Neuronal stem cell (in vitro differentiated cells): ENCODE data around the gene MTMR3.

Experiments
- DNase-seq: peaks from one replicate; pipeline ENCODE4 v3.0.0-alpha.2; 2013; ENCODE audit warnings: low spot score
- H2AFZ ChIP-seq: one replicate; pipeline ENCODE4 v1.6.1; 2013; ENCODE audit warnings: mild to moderate bottlenecking, low read length, inconsistent platforms
- H2AK5ac ChIP-seq: 2 replicates; pipeline ENCODE4 v1.6.1; 2013; ENCODE audit warnings: low read depth, mild to moderate bottlenecking, inconsistent platforms, low read length, moderate library complexity, mixed read lengths
- H2BK120ac ChIP-seq: 2 replicates; pipeline ENCODE4 v1.6.1; 2013; ENCODE audit warnings: low read depth, mild to moderate bottlenecking, inconsistent platforms, low read length, moderate library complexity, mixed read lengths
- H2BK12ac ChIP-seq: one replicate; pipeline ENCODE4 v1.6.1; 2013; ENCODE audit warnings: low read length, inconsistent platforms
- H2BK15ac ChIP-seq: 2 replicates; pipeline ENCODE4 v1.6.1; 2013; ENCODE audit warnings: mild to moderate bottlenecking, low read length, inconsistent platforms, mixed read lengths
- H2BK5ac ChIP-seq: one replicate; pipeline ENCODE4 v1.6.1; 2013; ENCODE audit warnings: inconsistent platforms, mild to moderate bottlenecking, low read length, moderate library complexity
- H3K14ac ChIP-seq: one replicate; pipeline ENCODE4 v1.6.1; 2013; ENCODE audit warnings: low read length, inconsistent platforms
- H3K18ac ChIP-seq: 2 replicates; pipeline ENCODE4 v1.6.1; 2013; ENCODE audit warnings: low read length, inconsistent platforms
- H3K23ac ChIP-seq: 2 replicates; pipeline ENCODE4 v1.6.1; 2013; ENCODE audit warnings: low read depth, mild to moderate bottlenecking, mixed read lengths, low read length, inconsistent platforms; ENCODE audit not compliant: poor library complexity
- H3K27ac ChIP-seq: replicated peaks from 3 replicates; pipeline ENCODE4 v1.5.1; 2013; ENCODE audit warnings: low read length, inconsistent platforms
- H3K27me3 ChIP-seq, 3 experiments: 2 replicates each; pipeline ENCODE4 v1.6.1; 2013; ENCODE audit warnings: low read length in 3 of 3, mild to moderate bottlenecking in 2 of 3, inconsistent platforms in 1 of 3, low read depth in 1 of 3, mixed read lengths in 1 of 3, moderate library complexity in 1 of 3; ENCODE audit not compliant: control insufficient read depth in 3 of 3, insufficient read depth in 3 of 3
- H3K36me3 ChIP-seq, 2 donors: replicated peaks in 1 of 2; 2 replicates each; pipeline ENCODE4 v1.6.1; 2013; ENCODE audit warnings: low read length in 2 of 2; ENCODE audit not compliant: control insufficient read depth in 2 of 2, insufficient read depth in 2 of 2
- H3K4ac ChIP-seq: 2 replicates; pipeline ENCODE4 v1.6.1; 2013; ENCODE audit warnings: inconsistent platforms, mild to moderate bottlenecking, low read length, moderate library complexity
- H3K4me1 ChIP-seq, 2 donors: 1 replicate in 1 of 2; 2 replicates in 1 of 2; pipeline ENCODE4 v1.6.1; 2013; ENCODE audit warnings: low read length in 2 of 2, low read depth in 1 of 2; ENCODE audit not compliant: control insufficient read depth in 2 of 2, insufficient read depth in 1 of 2
- H3K4me2 ChIP-seq: one replicate; pipeline ENCODE4 v1.6.1; 2013; ENCODE audit warnings: mild to moderate bottlenecking, low read length, inconsistent platforms; ENCODE audit not compliant: insufficient read depth, poor library complexity, severe bottlenecking
- H3K4me3 ChIP-seq, 2 donors: 2 replicates each; pipeline ENCODE4 v1.5.1; 2013; ENCODE audit warnings: low read length in 2 of 2, mild to moderate bottlenecking in 2 of 2, inconsistent platforms in 1 of 2, moderate library complexity in 1 of 2
- H3K79me1 ChIP-seq: one replicate; pipeline ENCODE4 v1.6.1; 2013; ENCODE audit warnings: low read depth, mild to moderate bottlenecking, inconsistent platforms, low read length, moderate library complexity
- H3K9ac ChIP-seq: one replicate; pipeline ENCODE4 v1.6.1; 2013; ENCODE audit warnings: mild to moderate bottlenecking, low read depth, low read length, inconsistent platforms; ENCODE audit not compliant: poor library complexity
- H3K9me3 ChIP-seq, 2 donors: replicated peaks in 1 of 2; 2 replicates each; pipeline versions ENCODE3 to v1.6.1; 2013; ENCODE audit warnings: low read length in 2 of 2, mild to moderate bottlenecking in 2 of 2, inconsistent platforms in 1 of 2, low read depth in 1 of 2, mixed read lengths in 1 of 2, moderate library complexity in 1 of 2; ENCODE audit not compliant: control insufficient read depth in 2 of 2, insufficient read depth in 1 of 2
- H4K8ac ChIP-seq: one replicate; pipeline ENCODE4 v1.6.1; 2013; ENCODE audit warnings: low read depth, mild to moderate bottlenecking, inconsistent platforms, low read length, moderate library complexity
- H4K91ac ChIP-seq: one replicate; pipeline ENCODE4 v1.6.1; 2013; ENCODE audit warnings: low read length, low read depth, mild to moderate bottlenecking, inconsistent platforms; ENCODE audit not compliant: poor library complexity
- WGBS, 2 donors: extraction: QIAGEN DNeasy Blood & Tissue Kit; methylation state at CpG; one replicate each; pipeline ENCODE4 v1.1.7; 2013; ENCODE audit warnings: missing lambda C conversion rate in 2 of 2, mixed read lengths in 1 of 2; ENCODE audit not compliant: insufficient read length in 2 of 2, insufficient replicate concordance in 1 of 2; ENCODE audit errors: extremely low coverage in 2 of 2; 5-methylcytosine and 5-hydroxymethylcytosine counted together

Gene MTMR3

GRCh38 chr22:29933619-29934018 lies 50.6 kb downstream of the MTMR3 start:
- Histone ChIP-seq H3K9ac (no peak overlapping the region), H2AFZ (no peak overlapping the region), H3K27ac (no peak overlapping the region), H3K9me3 (no peaks in the 10 kb centered on the region), H3K4me3 (no peak overlapping the region), H3K27me3 (no peaks in the 10 kb centered on the region), H2BK15ac (no peak overlapping the region), H3K4ac (no peak overlapping the region), H2AK5ac (no peak overlapping the region), H3K14ac (no peak overlapping the region), H3K23ac (no peak overlapping the region), H3K79me1 (no peaks in the 10 kb centered on the region), H3K4me1 (no peaks in the 10 kb centered on the region), H3K18ac (no peak overlapping the region), H4K91ac (no peak overlapping the region), H4K8ac (no peak overlapping the region), H2BK5ac (no peak overlapping the region), H2BK120ac (no peak overlapping the region), H3K4me2 (no peak overlapping the region), H2BK12ac (no peak overlapping the region), H3K36me3 (no peaks in the 10 kb centered on the region)
- no peak for DNase-seq
- WGBS, 2 donors = no CpG with 5 or more reads among the region's 1 CpG

GRCh38 chr22:29934596-29934995 lies 51.6 kb downstream of the MTMR3 start:
- no peak overlapping the region for H3K9ac ChIP-seq
- WGBS, 2 donors = no CpG with 5 or more reads among the region's 2 CpGs
- no peak overlapping the region for H2AFZ ChIP-seq
- H2BK12ac ChIP-seq = no peak overlapping the region
- H2BK15ac ChIP-seq = no peak overlapping the region
- H4K91ac ChIP-seq = no peak overlapping the region
- H3K9me3 ChIP-seq = peaks cover 0 to 6% of the 10 kb centered on the region in 2 donors
- no peaks in the 10 kb centered on the region for H3K79me1 ChIP-seq
- no peaks in the 10 kb centered on the region for H3K4me1 ChIP-seq
- H3K18ac ChIP-seq = no peak overlapping the region
- H3K14ac ChIP-seq = no peak overlapping the region
- H3K27ac ChIP-seq = no peak overlapping the region
- no peak overlapping the region for H3K4ac ChIP-seq
- H3K4me3 ChIP-seq = no peak overlapping the region
- no peaks in the 10 kb centered on the region for H3K36me3 ChIP-seq
- H2BK5ac ChIP-seq = no peak overlapping the region
- H4K8ac ChIP-seq = no peak overlapping the region
- DNase-seq = no peak
- H3K27me3 ChIP-seq = no peaks in the 10 kb centered on the region
- no peak overlapping the region for H3K4me2 ChIP-seq
- H2BK120ac ChIP-seq = no peak overlapping the region
- no peak overlapping the region for H3K23ac ChIP-seq
- no peak overlapping the region for H2AK5ac ChIP-seq

GRCh38 chr22:29936186-29936585 lies 53.2 kb downstream of the MTMR3 start:
- Histone ChIP-seq H4K91ac (no peak overlapping the region), H3K9me3 (peaks cover 0 to 8% of the 10 kb centered on the region in 2 donors), H3K4ac (no peak overlapping the region), H2BK120ac (no peak overlapping the region), H3K4me2 (no peak overlapping the region), H3K4me3 (no peak overlapping the region), H2BK12ac (no peak overlapping the region), H3K27me3 (no peaks in the 10 kb centered on the region), H3K23ac (no peak overlapping the region), H3K4me1 (no peaks in the 10 kb centered on the region), H2BK15ac (no peak overlapping the region), H3K79me1 (no peaks in the 10 kb centered on the region), H2AK5ac (no peak overlapping the region), H3K27ac (no peak overlapping the region), H2BK5ac (no peak overlapping the region), H2AFZ (no peak overlapping the region), H3K9ac (no peak overlapping the region), H3K18ac (no peak overlapping the region), H3K36me3 (no peaks in the 10 kb centered on the region), H3K14ac (no peak overlapping the region), H4K8ac (no peak overlapping the region)
- no peak for DNase-seq
- WGBS, 2 donors = no CpG with 5 or more reads among the region's 1 CpG

- Histone ChIP-seq H2BK5ac (no peak overlapping the region), H2BK15ac (no peak overlapping the region), H3K4me1 (no peaks in the 10 kb centered on the region), H3K9me3 (peaks cover 0 to 13% of the 10 kb centered on the region in 2 donors), H3K14ac (no peak overlapping the region), H3K27ac (no peak overlapping the region), H3K4me2 (no peak overlapping the region), H3K18ac (no peak overlapping the region), H4K91ac (no peak overlapping the region), H3K4me3 (no peak overlapping the region), H3K23ac (no peak overlapping the region), H3K36me3 (no peaks in the 10 kb centered on the region), H3K79me1 (no peaks in the 10 kb centered on the region), H2BK120ac (no peak overlapping the region), H4K8ac (no peak overlapping the region), H2AK5ac (no peak overlapping the region), H2BK12ac (no peak overlapping the region), H3K4ac (no peak overlapping the region), H3K9ac (no peak overlapping the region), H2AFZ (no peak overlapping the region), H3K27me3 (no peaks in the 10 kb centered on the region)
- WGBS, 2 donors = no CpG with 5 or more reads among the region's 7 CpGs
- no peak for DNase-seq
Observed at GRCh38 chr22:29937940-29938693, 55.1 kb downstream of the MTMR3 start.
